CD4-positive, alpha-beta T cell (primary cell): ENCODE measurements around the gene SGMS2. TPM values are rescaled to one million over a fixed set of nuclear protein-coding genes. Genes with fewer than 3 reads are reported as not detected.

Experiments used
- ATAC-seq: fragments of 200-7000 bp; cut with Tn5 transposase; one replicate; pipeline ENCODE4 v1.10.0; 2022; ENCODE audit warnings: mild to moderate bottlenecking; ENCODE audit not compliant: poor library complexity
- CTCF ChIA-PET: fragments of 350-600 bp; sonication (Branson Sonifier 250); formaldehyde crosslinking; loops from one replicate; lab custom pipeline; 2021; ENCODE audit warnings: antibody characterized with exemption, inconsistent platforms; lab: Charles Lee
- POLR2A ChIA-PET: fragments of 350-600 bp; sonication (Branson Sonifier 250); formaldehyde crosslinking; loops from one replicate; lab custom pipeline; 2021; ENCODE audit warnings: antibody characterized with exemption, inconsistent platforms; lab: Charles Lee
- DNase-seq, 14 experiments: peaks; one replicate each; pipeline ENCODE4 v3.0.0-alpha.2; 2013 to 2020; ENCODE audit warnings: mixed read lengths in 2 of 14
- H3K27ac ChIP-seq, 2 donors: one replicate each; pipeline versions ENCODE4 v1.5.1 to v1.7.0; 2013; ENCODE audit warnings: low read length in 2 of 2, low read depth in 1 of 2, mild to moderate bottlenecking in 1 of 2
- H3K27me3 ChIP-seq, 2 experiments: 1 replicate in 1 of 2; 2 replicates in 1 of 2; pipeline versions ENCODE4 v1.6.1 to v1.7.0; 2013; ENCODE audit warnings: low read length in 2 of 2, control low read depth in 1 of 2, mild to moderate bottlenecking in 1 of 2, moderate library complexity in 1 of 2; ENCODE audit not compliant: insufficient read depth in 2 of 2, control insufficient read depth in 1 of 2
- H3K36me3 ChIP-seq: one replicate; pipeline ENCODE4 v1.6.1; 2013; ENCODE audit warnings: low read length, control low read depth; ENCODE audit not compliant: insufficient read depth
- H3K4me1 ChIP-seq: one replicate; pipeline ENCODE4 v1.6.1; 2013; ENCODE audit warnings: low read length, control low read depth; ENCODE audit not compliant: insufficient read depth
- H3K4me3 ChIP-seq: one replicate; pipeline ENCODE4 v1.5.1; 2013; ENCODE audit warnings: mild to moderate bottlenecking, low read length, moderate library complexity
- H3K9me3 ChIP-seq, 2 experiments: 1 replicate in 1 of 2; 2 replicates in 1 of 2; pipeline versions ENCODE4 v1.6.1 to v1.7.0; 2013; ENCODE audit warnings: low read length in 2 of 2, mild to moderate bottlenecking in 2 of 2, control low read depth in 1 of 2, moderate library complexity in 1 of 2; ENCODE audit not compliant: control insufficient read depth in 1 of 2, insufficient read depth in 1 of 2
- H3K27ac Mint-ChIP-seq: one replicate; pipeline ENCODE4 v1.8.0; 2020; ENCODE audit warnings: mixed read lengths
- H3K27me3 Mint-ChIP-seq: one replicate; pipeline ENCODE4 v1.8.0; 2021; ENCODE audit warnings: mixed read lengths
- H3K36me3 Mint-ChIP-seq: one replicate; pipeline ENCODE4 v1.8.0; 2021; ENCODE audit warnings: low read depth, mixed read lengths
- H3K4me1 Mint-ChIP-seq: one replicate; pipeline ENCODE4 v1.8.0; 2021; ENCODE audit warnings: low read depth, mixed read lengths
- H3K4me3 Mint-ChIP-seq: one replicate; pipeline ENCODE4 v1.8.0; 2020; ENCODE audit warnings: mild to moderate bottlenecking, mixed read lengths
- H3K9me3 Mint-ChIP-seq: one replicate; pipeline ENCODE4 v1.8.0; 2020; ENCODE audit warnings: mixed read lengths
- intact Hi-C, 2 experiments: fragments of 100-400 bp; cut with DNase I in 1 of 2; cut with micrococcal nuclease in 1 of 2; formaldehyde crosslinking; loops; one replicate each; pipeline versions ENCODE4 v1.15.1 to v1.9.0; 2023 to 2025; cut with DNase I, micrococcal nuclease
- total RNA-seq, 174 experiments: library from RNA in 2 of 174; stranded (reverse) in 2 of 174; gene quantifications; one replicate each; pipeline ENCODE4 v1.2.3 and lab custom pipeline; 2021 to 2026
- TF ChIP-seq, protein P1 (sequence below): fragments of 200-600 bp; IDR thresholded peaks from one replicate; pipeline ENCODE4 v1.8.0; 2022; ENCODE audit warnings: antibody characterized with exemption, mild to moderate bottlenecking

Gene SGMS2
- total RNA-seq, 2 experiments from 2014 or later: 0.08 TPM; not detected in 1

DNA sequence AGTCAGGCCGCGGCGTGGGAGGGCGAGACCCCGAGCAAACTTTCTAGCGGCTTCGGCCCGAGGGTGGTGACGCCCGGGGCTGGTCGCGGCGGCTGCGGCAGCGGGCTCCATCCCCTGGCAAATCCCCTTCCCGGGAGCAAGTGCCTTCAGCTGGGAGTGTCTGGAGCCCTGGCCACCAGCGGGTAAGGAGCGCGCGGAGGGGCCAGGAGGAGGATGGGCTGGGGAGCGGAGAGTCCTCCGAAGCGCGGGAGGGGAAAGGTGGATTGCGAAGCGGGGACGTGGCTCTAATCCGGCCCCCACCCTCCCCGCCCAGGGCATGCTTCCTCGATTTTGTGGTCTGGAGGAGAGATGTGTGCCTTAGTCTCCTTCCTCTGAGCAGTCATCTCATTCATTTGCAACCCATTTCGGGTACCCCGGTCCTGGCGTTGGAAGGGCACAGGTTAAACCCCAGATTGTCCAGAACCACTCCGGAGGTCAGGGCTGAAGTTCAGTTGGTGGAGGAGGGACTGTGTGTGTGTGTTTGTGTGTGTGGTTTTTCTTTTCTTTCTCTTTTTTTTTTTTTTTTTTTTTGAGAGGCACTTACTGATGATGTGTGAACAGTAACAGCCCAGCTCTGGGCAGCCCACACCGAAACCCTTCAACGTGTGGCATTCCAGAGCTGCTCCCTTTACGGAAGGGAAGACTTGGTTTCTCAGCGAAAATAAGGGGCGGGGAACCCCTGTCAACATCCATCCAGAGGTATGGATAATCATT lies 516 bp downstream of the SGMS2 start:
- peak overlapping the region; percentile 33 for H3K4me3 ChIP-seq
- ATAC-seq (no peak), DNase-seq (peak in 2 of 14 experiments; percentile 36)
- TF ChIP-seq, protein P1, sequence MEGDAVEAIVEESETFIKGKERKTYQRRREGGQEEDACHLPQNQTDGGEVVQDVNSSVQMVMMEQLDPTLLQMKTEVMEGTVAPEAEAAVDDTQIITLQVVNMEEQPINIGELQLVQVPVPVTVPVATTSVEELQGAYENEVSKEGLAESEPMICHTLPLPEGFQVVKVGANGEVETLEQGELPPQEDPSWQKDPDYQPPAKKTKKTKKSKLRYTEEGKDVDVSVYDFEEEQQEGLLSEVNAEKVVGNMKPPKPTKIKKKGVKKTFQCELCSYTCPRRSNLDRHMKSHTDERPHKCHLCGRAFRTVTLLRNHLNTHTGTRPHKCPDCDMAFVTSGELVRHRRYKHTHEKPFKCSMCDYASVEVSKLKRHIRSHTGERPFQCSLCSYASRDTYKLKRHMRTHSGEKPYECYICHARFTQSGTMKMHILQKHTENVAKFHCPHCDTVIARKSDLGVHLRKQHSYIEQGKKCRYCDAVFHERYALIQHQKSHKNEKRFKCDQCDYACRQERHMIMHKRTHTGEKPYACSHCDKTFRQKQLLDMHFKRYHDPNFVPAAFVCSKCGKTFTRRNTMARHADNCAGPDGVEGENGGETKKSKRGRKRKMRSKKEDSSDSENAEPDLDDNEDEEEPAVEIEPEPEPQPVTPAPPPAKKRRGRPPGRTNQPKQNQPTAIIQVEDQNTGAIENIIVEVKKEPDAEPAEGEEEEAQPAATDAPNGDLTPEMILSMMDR: no peak
- Mint-ChIP-seq H3K27me3 (peaks cover 65% of the 10 kb centered on the region), H3K36me3 (no peaks in the 10 kb centered on the region), H3K9me3 (no peaks in the 10 kb centered on the region), H3K27ac (no peak overlapping the region), H3K4me1 (peaks cover 7% of the 10 kb centered on the region), H3K4me3 (peak overlapping the region; percentile 40)
- H3K36me3 ChIP-seq: no peaks in the 10 kb centered on the region
- ChIA-PET POLR2A (no interaction called here), CTCF (no interaction called here)
- intact Hi-C loops: no loop called here
- H3K27me3 ChIP-seq: peaks cover 27 to 38% of the 10 kb centered on the region in 2 experiments
- no peak overlapping the region for H3K27ac ChIP-seq
- peaks cover 10% of the 10 kb centered on the region for H3K4me1 ChIP-seq
- no peaks in the 10 kb centered on the region for H3K9me3 ChIP-seq

DNA sequence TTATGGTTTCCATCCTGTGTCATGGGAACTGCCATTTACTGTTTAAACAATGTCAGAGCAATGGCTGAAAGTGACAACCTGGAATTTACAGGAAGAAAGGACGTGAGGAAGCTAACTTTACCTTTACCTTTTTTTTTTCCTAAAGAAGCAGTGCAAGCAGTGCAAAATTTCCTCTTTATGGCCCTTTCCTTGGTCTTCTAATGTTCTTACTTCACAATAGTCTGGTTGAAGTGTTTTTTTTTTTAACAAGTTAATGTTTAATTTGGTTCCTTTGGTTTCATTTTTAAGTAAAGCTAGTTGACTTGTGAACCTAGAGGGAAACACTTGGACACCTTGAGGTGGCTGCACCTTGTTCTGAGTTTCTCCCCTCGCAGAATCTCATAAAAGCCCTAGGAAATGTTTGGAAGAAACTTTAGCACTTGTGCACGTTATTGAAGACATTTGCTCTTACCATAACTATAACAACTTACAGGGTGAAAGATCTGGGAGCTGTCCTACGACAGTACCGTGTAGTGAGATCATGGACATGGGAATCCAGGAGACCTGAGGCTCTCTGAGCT lies 1.8 kb downstream of the SGMS2 start:
- Histone ChIP-seq H3K9me3 (no peaks in the 10 kb centered on the region), H3K27ac (no peak overlapping the region), H3K27me3 (peaks cover 27 to 38% of the 10 kb centered on the region in 2 experiments), H3K4me1 (peaks cover 10% of the 10 kb centered on the region), H3K4me3 (no peak overlapping the region), H3K36me3 (no peaks in the 10 kb centered on the region)
- POLR2A ChIA-PET: no interaction called here
- DNase-seq (no peak), ATAC-seq (no peak)
- Mint-ChIP-seq H3K27ac (no peak overlapping the region), H3K27me3 (peaks cover 71% of the 10 kb centered on the region), H3K4me3 (no peak overlapping the region), H3K9me3 (no peaks in the 10 kb centered on the region), H3K4me1 (peaks cover 7% of the 10 kb centered on the region), H3K36me3 (no peaks in the 10 kb centered on the region)
- CTCF ChIA-PET: no interaction called here
- intact Hi-C loops: no loop called here
- TF ChIP-seq, protein P1: no peak

DNA sequence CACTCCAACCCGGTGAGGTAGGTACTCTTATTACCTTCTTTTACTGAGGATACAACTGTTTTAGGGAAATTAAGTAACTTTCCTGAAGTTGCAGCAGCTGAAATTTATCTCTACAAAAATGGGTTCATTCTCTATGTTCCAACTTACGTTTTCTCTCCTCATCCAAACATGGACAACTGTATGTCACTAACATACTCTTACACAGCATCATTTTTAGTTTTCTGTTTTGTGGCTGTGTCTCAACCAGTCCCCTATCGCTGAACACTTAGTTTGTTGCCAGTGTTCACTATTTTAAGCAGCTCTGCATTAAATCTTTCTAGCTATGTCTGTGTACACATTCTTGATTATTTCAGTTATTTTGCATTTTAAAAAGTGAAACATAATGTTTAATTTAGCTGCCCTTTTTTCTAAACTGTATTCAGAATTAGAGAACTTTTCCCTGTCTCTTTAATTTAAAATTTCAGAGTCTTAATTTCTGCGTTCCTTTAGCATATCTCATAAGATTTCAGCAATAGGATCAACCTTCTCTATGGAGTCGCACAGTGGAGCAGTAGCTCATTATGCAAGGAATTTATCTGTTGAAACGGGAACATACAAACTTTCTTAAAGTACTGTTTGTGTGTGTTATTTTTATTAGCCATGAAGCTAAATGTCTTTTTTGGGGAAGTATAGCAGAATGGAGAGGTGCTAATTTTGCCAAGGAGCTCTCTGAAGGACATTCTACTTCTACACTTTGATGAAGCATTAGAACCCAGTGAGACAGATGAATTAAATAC lies 3.8 kb downstream of the SGMS2 start:
- H3K4me1 ChIP-seq: peaks cover 10% of the 10 kb centered on the region
- H3K4me3 Mint-ChIP-seq: no peak overlapping the region
- ChIA-PET CTCF (no interaction called here), POLR2A (no interaction called here)
- no peaks in the 10 kb centered on the region for H3K9me3 ChIP-seq
- no peak overlapping the region for H3K27ac Mint-ChIP-seq
- TF ChIP-seq, protein P1: no peak
- intact Hi-C loops: no loop called here
- H3K9me3 Mint-ChIP-seq: no peaks in the 10 kb centered on the region
- DNase-seq (no peak), ATAC-seq (no peak)
- H3K27me3 Mint-ChIP-seq: peaks cover 59% of the 10 kb centered on the region
- no peaks in the 10 kb centered on the region for H3K36me3 ChIP-seq
- H3K4me3 ChIP-seq: no peak overlapping the region
- H3K27me3 ChIP-seq: peaks cover 22 to 31% of the 10 kb centered on the region in 2 experiments
- H3K36me3 Mint-ChIP-seq: no peaks in the 10 kb centered on the region
- H3K27ac ChIP-seq: no peak overlapping the region
- H3K4me1 Mint-ChIP-seq: peaks cover 7% of the 10 kb centered on the region
